MCF 10A (cell line): Measurements from ENCODE around the gene MMS19. TPM values are rescaled to one million over a fixed set of nuclear protein-coding genes. Genes with fewer than 3 reads are reported as not detected.
A peak's percentile ranks its signal among the peaks of the same experiment; 100 is the strongest.

Experiments used
- BruUV-seq: library from RNA; stranded (reverse); fragments of 400-500 nt; replicated peaks from 2 replicates; lab custom pipeline; 2021; lab: Mats Ljungman, UMichigan
- CTCF ChIA-PET: fragments of 300-600 bp; sonication (Branson Sonifier 250); formaldehyde crosslinking; extraction: SDS; loops from one replicate; lab custom pipeline; 2021; ENCODE audit warnings: antibody characterized with exemption, inconsistent platforms; lab: Yijun Ruan, JAX
- POLR2A ChIA-PET: fragments of 300-600, 350-650 bp; sonication (Branson Sonifier 250); formaldehyde crosslinking; extraction: SDS; loops from one replicate; lab custom pipeline; 2020; ENCODE audit warnings: antibody characterized with exemption, inconsistent platforms; lab: Yijun Ruan, JAX
- DNase-seq: peaks from one replicate; pipeline ENCODE4 v3.0.0-alpha.2; 2018; ENCODE audit not compliant: unreplicated experiment
- H3K27ac Mint-ChIP-seq: one replicate; pipeline ENCODE4 v1.8.0; 2022; ENCODE audit warnings: mild to moderate bottlenecking, low read depth, mixed read lengths; ENCODE audit not compliant: unreplicated experiment
- H3K27me3 Mint-ChIP-seq: one replicate; pipeline ENCODE4 v1.8.0; 2022; ENCODE audit warnings: mixed read lengths; ENCODE audit not compliant: insufficient read depth, unreplicated experiment
- H3K36me3 Mint-ChIP-seq: one replicate; pipeline ENCODE4 v1.8.0; 2022; ENCODE audit warnings: mild to moderate bottlenecking, moderate library complexity, mixed read lengths; ENCODE audit not compliant: insufficient read depth, unreplicated experiment
- H3K4me1 Mint-ChIP-seq: one replicate; pipeline ENCODE4 v1.8.0; 2022; ENCODE audit warnings: mixed read lengths; ENCODE audit not compliant: insufficient read depth, unreplicated experiment
- H3K4me3 Mint-ChIP-seq: one replicate; pipeline ENCODE4 v1.8.0; 2022; ENCODE audit warnings: mild to moderate bottlenecking, moderate library complexity, mixed read lengths; ENCODE audit not compliant: unreplicated experiment
- H3K9me3 Mint-ChIP-seq: one replicate; pipeline ENCODE4 v1.8.0; 2022; ENCODE audit warnings: mixed read lengths; ENCODE audit not compliant: unreplicated experiment
- intact Hi-C: fragments of 100-400 bp; cut with micrococcal nuclease; formaldehyde crosslinking; loops from 2 replicates; pipeline ENCODE4 v1.14.1; 2022
- total RNA-seq: library from RNA; stranded (reverse); gene quantifications from 2 replicates; pipeline ENCODE4 v1.2.3, GENCODE V29; 2022
- TF ChIP-seq, protein P1 (sequence below): fragments of 200-600 bp; IDR thresholded peaks from one replicate; pipeline ENCODE4 v1.8.0; 2022; ENCODE audit warnings: antibody characterized with exemption, mild to moderate bottlenecking; ENCODE audit not compliant: unreplicated experiment

MMS19 gene
- total RNA-seq, 1 experiment from 2014 or later, result 67.0 TPM

DNA sequence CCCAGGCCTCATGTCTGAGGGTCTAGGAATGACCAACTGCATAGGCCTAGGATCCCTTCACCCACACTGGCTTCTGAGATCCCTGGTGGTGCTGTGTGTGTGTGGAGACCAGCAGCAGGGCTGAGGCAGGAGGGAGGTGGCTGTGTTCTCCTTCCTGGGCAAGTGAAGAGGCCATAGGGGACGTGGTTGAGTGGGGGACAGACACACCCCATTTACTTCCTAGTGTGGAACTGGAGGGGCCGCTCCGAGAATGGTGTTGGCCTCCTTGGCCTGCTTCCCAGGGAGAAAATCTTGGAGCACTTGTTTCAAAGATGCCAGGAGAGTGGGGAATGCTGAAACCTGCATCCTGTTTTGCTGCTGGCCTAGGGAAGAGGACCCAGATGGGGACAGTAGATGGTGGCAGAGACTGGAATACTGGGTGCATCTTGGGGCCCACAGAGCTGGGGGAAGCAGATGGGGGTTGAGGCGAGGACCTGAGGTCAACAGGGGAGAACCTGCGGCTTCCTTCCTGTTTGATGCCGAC is 19.6 kb upstream of the MMS19 start:
- H3K4me1 Mint-ChIP-seq, result peaks cover 13% of the 10 kb centered on the region
- no TSS peak for BruUV-seq
- no peak overlapping the region for H3K4me3 Mint-ChIP-seq
- no peak for DNase-seq
- intact Hi-C loops, result no loop called here
- H3K27ac Mint-ChIP-seq, result no peak overlapping the region
- CTCF ChIA-PET, result interaction anchor here (1.6 to 2.7 kb wide), 2 partner anchors 17 to 36 kb away, joined by 5 to 12 read pairs; no protein-coding TSS in a partner anchor
- POLR2A ChIA-PET, result interaction anchor here (0.6 to 1.6 kb wide), 4 partner anchors 19 to 122 kb away, joined by 3 to 5 read pairs (median 4); partner anchors contain the start of genes PI4K2A and UBTD1
- peaks cover 8% of the 10 kb centered on the region for H3K36me3 Mint-ChIP-seq
- H3K27me3 Mint-ChIP-seq, result no peaks in the 10 kb centered on the region
- no peaks in the 10 kb centered on the region for H3K9me3 Mint-ChIP-seq
- TF ChIP-seq, protein P1, sequence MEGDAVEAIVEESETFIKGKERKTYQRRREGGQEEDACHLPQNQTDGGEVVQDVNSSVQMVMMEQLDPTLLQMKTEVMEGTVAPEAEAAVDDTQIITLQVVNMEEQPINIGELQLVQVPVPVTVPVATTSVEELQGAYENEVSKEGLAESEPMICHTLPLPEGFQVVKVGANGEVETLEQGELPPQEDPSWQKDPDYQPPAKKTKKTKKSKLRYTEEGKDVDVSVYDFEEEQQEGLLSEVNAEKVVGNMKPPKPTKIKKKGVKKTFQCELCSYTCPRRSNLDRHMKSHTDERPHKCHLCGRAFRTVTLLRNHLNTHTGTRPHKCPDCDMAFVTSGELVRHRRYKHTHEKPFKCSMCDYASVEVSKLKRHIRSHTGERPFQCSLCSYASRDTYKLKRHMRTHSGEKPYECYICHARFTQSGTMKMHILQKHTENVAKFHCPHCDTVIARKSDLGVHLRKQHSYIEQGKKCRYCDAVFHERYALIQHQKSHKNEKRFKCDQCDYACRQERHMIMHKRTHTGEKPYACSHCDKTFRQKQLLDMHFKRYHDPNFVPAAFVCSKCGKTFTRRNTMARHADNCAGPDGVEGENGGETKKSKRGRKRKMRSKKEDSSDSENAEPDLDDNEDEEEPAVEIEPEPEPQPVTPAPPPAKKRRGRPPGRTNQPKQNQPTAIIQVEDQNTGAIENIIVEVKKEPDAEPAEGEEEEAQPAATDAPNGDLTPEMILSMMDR, result no peak

DNA sequence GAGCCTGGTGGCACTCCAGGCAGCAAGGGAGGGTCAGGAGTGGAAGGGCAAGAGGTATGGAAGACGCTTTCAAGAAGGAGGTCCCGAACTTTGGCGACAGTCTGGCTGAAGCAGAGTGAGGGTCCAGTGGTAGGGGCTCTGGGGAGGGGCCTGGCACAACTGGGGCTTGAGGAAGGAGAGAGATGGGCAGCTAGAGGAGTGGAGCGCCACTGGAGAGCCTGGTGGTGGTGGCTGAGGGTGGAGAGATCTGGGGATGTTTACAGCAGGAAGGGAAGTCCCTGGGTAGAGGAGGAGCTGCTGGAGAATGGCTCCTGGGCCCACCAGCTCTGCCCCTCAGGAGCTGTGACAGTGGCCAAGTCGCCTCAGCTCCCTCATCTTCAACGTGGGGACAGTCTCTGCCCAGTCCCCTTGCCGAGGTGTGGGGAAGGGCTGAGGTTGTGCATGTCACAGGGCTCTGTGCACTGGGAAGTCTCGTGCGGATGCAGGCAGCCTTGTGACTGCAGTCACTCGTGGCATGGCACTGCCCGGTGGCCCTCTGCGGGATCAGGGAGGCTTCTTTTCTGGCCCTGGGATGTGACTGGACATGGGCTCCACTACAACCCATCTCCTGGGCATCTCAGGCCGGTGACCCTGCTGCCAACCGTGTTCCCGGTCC is 19.0 kb upstream of the MMS19 start:
- DNase-seq, result no peak
- CTCF ChIA-PET, result interaction anchor here (0.7 to 1.6 kb wide), 2 partner anchors 17 to 18 kb away, joined by 3 to 5 read pairs; no protein-coding TSS in a partner anchor
- no TSS peak for BruUV-seq

DNA sequence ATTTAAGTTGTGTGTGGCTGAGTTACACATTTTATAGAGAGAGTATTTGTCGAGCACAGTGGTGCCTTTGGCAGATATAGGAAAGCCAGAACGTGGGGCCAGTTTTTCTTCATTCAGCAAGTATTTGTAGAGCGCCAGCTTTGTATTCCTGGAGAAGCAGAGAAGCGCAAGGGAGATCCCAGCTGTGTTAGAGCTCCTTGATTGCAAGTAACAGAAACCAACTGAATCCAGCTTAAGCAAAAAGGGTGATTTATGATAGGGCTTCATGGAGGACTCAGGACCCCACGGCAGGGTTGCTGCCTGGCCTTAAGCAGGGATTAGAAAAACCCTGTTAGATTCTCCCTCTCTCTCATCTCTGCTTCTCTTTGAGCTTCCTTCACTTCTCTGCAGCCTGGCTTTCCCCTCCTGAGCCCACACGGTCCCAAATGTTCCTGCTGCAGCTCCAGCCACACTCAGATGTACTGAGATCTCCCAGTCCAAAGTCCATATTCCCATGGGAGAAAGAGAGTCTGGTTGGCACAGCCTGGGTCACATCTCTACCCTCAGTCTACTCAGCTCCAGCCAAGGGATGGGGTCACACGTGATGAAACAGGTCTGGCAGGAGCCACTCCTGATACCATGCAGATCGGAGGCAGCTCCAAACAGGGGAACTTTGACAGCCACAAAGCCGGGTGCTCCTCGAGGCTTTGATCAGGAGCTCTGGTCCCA is 17.2 kb upstream of the MMS19 start:
- Mint-ChIP-seq H3K27ac (no peak overlapping the region), H3K9me3 (no peaks in the 10 kb centered on the region), H3K4me1 (peaks cover 13% of the 10 kb centered on the region), H3K36me3 (peaks cover 8% of the 10 kb centered on the region), H3K4me3 (no peak overlapping the region), H3K27me3 (no peaks in the 10 kb centered on the region)
- TF ChIP-seq, protein P1, result no peak
- intact Hi-C loops, result no loop called here
- ChIA-PET CTCF (no interaction called here), POLR2A (interaction anchor here (0.6 to 1.1 kb wide), 2 partner anchors 16 to 142 kb away, joined by 3 read pairs; no protein-coding TSS in a partner anchor)
- no peak for DNase-seq
- BruUV-seq, result no TSS peak

More for the DNA sequence above, 19.0 kb upstream of the MMS19 start:
- POLR2A ChIA-PET, result interaction anchor here (1.1 to 1.6 kb wide), 2 partner anchors 18 to 25 kb away, joined by 5 read pairs; partner anchors contain the start of gene UBTD1
- Mint-ChIP-seq H3K27me3 (no peaks in the 10 kb centered on the region), H3K9me3 (no peaks in the 10 kb centered on the region), H3K36me3 (peaks cover 8% of the 10 kb centered on the region), H3K4me1 (peaks cover 13% of the 10 kb centered on the region), H3K4me3 (no peak overlapping the region), H3K27ac (peak overlapping the region; percentile 14)
- intact Hi-C loops, result no loop called here
- TF ChIP-seq, protein P1, result no peak

DNA sequence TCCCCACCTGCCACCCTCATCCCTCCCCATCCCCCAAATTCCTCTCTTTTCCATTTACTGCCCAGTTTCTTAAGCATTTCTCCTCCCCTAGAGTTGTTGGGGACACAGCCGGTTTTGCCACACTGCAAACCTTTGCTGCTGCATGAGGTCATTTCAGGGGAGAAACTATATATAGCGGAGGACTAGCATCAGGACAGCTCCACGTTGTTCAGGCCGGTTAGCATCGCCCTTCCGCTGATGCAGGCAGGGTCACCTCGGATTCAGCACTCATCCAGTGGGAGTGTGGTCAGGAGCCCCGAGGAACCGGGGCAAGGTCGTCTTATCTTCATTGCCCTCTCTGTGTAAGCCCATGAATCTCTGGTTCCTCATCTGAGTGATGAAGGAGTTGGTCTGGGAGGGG is 16.1 kb upstream of the MMS19 start:
- Mint-ChIP-seq H3K9me3 (no peaks in the 10 kb centered on the region), H3K27ac (no peak overlapping the region), H3K4me3 (no peak overlapping the region), H3K27me3 (no peaks in the 10 kb centered on the region), H3K4me1 (peaks cover 13% of the 10 kb centered on the region), H3K36me3 (peaks cover 8% of the 10 kb centered on the region)
- intact Hi-C loops, result no loop called here
- CTCF ChIA-PET, result interaction anchor here (0.6 to 2.0 kb wide), 2 partner anchors 21 to 244 kb away, joined by 3 to 6 read pairs; no protein-coding TSS in a partner anchor
- TF ChIP-seq, protein P1, result no peak
- no TSS peak for BruUV-seq
- no peak for DNase-seq
- POLR2A ChIA-PET, result no interaction called here
